K562 (cell line): ENCODE data around the gene AQP2. TPM values are rescaled to one million over a fixed set of nuclear protein-coding genes. Genes with fewer than 3 reads are reported as not detected.

Experiments
- ATAC-seq: fragments of 200-7000 bp; cut with Tn5 transposase; 3 replicates; pipeline ENCODE4 v1.9.1; 2020; ENCODE audit warnings: moderate library complexity
- BruUV-seq: library from RNA; stranded (reverse); fragments of 400-500 nt; replicated peaks from 2 replicates; lab custom pipeline; 2021; lab: Mats Ljungman, UMichigan
- CTCF ChIA-PET: fragments of 300-600 bp; formaldehyde crosslinking; extraction: SDS; loops from one replicate; lab custom pipeline; 2021; ENCODE audit warnings: low intra/inter-chr PET ratio; lab: Yijun Ruan, JAX
- POLR2A ChIA-PET: fragments of 300-600, 350-650 bp; sonication (Branson Sonifier 250); formaldehyde crosslinking; extraction: SDS; loops from one replicate; lab custom pipeline; 2021; ENCODE audit warnings: antibody characterized with exemption, inconsistent platforms; lab: Yijun Ruan, JAX
- DNase-seq, 4 experiments: peaks; one replicate each; pipeline versions ENCODE4 v3.0.0 to v3.0.0-alpha.2; 2011 to 2018; ENCODE audit warnings: low spot score in 3 of 4, mixed read lengths in 3 of 4; ENCODE audit errors: extremely low read depth in 1 of 4
- FAIRE-seq: peaks from 2 replicates; lab custom pipeline; 2011; peaks lifted over from hg19 to GRCh38; lab: Jason Lieb, UNC
- H2AFZ ChIP-seq: 2 replicates; pipeline ENCODE4 v1.6.0; 2011; ENCODE audit warnings: low read depth, low read length, control low read depth, inconsistent platforms
- H3K27ac ChIP-seq: fragments of 200-600 bp; 3 replicates; pipeline ENCODE4 v1.8.0; 2011; ENCODE audit warnings: low read depth, mild to moderate bottlenecking, control low read depth, inconsistent platforms, low read length, moderate library complexity, mixed read lengths; ENCODE audit errors: extremely low read depth
- H3K27me3 ChIP-seq, 2 experiments: fragments of 300-600 bp in 1 of 2; 2 replicates in 1 of 2; 3 replicates in 1 of 2; pipeline versions ENCODE4 v1.6.0 to v1.8.0; 2011; ENCODE audit warnings: inconsistent platforms in 2 of 2, low read length in 2 of 2, mild to moderate bottlenecking in 1 of 2, mixed read lengths in 1 of 2, moderate library complexity in 1 of 2; ENCODE audit not compliant: control insufficient read depth in 2 of 2, insufficient read depth in 2 of 2
- H3K36me3 ChIP-seq: fragments of 300-600 bp; 3 replicates; pipeline ENCODE4 v1.8.0; 2011; ENCODE audit warnings: mild to moderate bottlenecking, low read length, inconsistent platforms; ENCODE audit not compliant: control insufficient read depth, insufficient read depth
- H3K4me1 ChIP-seq, 2 experiments: fragments of 200-600 bp in 1 of 2; replicated peaks in 1 of 2; 2 replicates in 1 of 2; 3 replicates in 1 of 2; pipeline versions ENCODE4 v1.5.1 to v1.8.0; 2011; ENCODE audit warnings: inconsistent platforms in 2 of 2, low read length in 2 of 2, mild to moderate bottlenecking in 1 of 2, mixed read lengths in 1 of 2, moderate library complexity in 1 of 2; ENCODE audit not compliant: control insufficient read depth in 2 of 2, insufficient read depth in 2 of 2
- H3K4me2 ChIP-seq: 2 replicates; pipeline ENCODE4 v1.6.1; 2011; ENCODE audit warnings: low read length, control low read depth, inconsistent platforms, mixed read lengths; ENCODE audit not compliant: insufficient read depth
- H3K4me3 ChIP-seq: fragments of 200-600 bp; sonication (generic), shearing (Covaris generic); 2 replicates; pipeline ENCODE4 v1.5.1; 2016; ENCODE audit warnings: control low read depth, inconsistent platforms
- H3K79me2 ChIP-seq: fragments of 200-600 bp; 3 replicates; pipeline ENCODE4 v1.8.0; 2011; ENCODE audit warnings: low read length, inconsistent platforms; ENCODE audit not compliant: control insufficient read depth, insufficient read depth
- H3K9ac ChIP-seq, 2 experiments: 2 replicates each; pipeline versions ENCODE4 v1.6.0 to v1.6.1; 2011; ENCODE audit warnings: low read depth in 2 of 2, low read length in 2 of 2, control low read depth in 1 of 2, inconsistent platforms in 1 of 2, mild to moderate bottlenecking in 1 of 2, mixed read lengths in 1 of 2; ENCODE audit not compliant: insufficient read depth in 1 of 2
- H3K9me1 ChIP-seq: one replicate; pipeline ENCODE4 v1.6.0; 2011; ENCODE audit warnings: inconsistent platforms, mild to moderate bottlenecking, low read length, moderate library complexity; ENCODE audit not compliant: control insufficient read depth, insufficient read depth
- H3K9me3 ChIP-seq: replicated peaks from 2 replicates; pipeline ENCODE4 v1.5.1; 2011; ENCODE audit warnings: low read depth, low read length, inconsistent platforms; ENCODE audit not compliant: control insufficient read depth, insufficient read depth
- H4K20me1 ChIP-seq: replicated peaks from 2 replicates; pipeline ENCODE4 v1.6.1; 2011; ENCODE audit warnings: low read length, inconsistent platforms, mixed read lengths; ENCODE audit not compliant: control insufficient read depth, insufficient read depth
- E2F3 ChIP-seq: fragments of 250-450 bp; sonication (Bioruptor Pico); IDR thresholded peaks from 2 replicates; pipeline ENCODE4 v1.4.0; 2020; ENCODE audit warnings: mild to moderate bottlenecking
- MAFK ChIP-seq: IDR thresholded peaks from 2 replicates; pipeline ENCODE4 v1.6.1; 2011; ENCODE audit warnings: low read length, improper control_type of control experiment
- NFIC ChIP-seq: fragments of 450-650 bp; IDR thresholded peaks from 2 replicates; pipeline ENCODE4 v1.6.1; 2017; ENCODE audit warnings: mild to moderate bottlenecking, inconsistent platforms
- RBM25 ChIP-seq: fragments of 200-400 bp; formaldehyde crosslinking; IDR thresholded peaks from 2 replicates; pipeline ENCODE4 v1.6.1; 2018; ENCODE audit warnings: low read length, low read depth, moderate library complexity; ENCODE audit not compliant: severe bottlenecking
- ZNF77 ChIP-seq: fragments of 250-450 bp; sonication (Bioruptor Pico); IDR thresholded peaks from 2 replicates; pipeline ENCODE4 v1.5.0; 2020
- WGBS: fragments of 100-300 bp; shearing (Covaris generic); methylation state at CpG from one replicate; pipeline ENCODE4 v1.1.6; 2016; ENCODE audit warnings: low coverage, mixed read lengths; ENCODE audit not compliant: insufficient coverage; ENCODE audit errors: missing lambda C conversion rate; 5-methylcytosine and 5-hydroxymethylcytosine counted together
- in situ Hi-C: fragments of 300-500 bp; cut with MboI; formaldehyde crosslinking; loops from 4 replicates; pipeline ENCODE4 v1.15.0; 2018; ENCODE audit warnings: inconsistent platforms, mixed read lengths
- intact Hi-C: fragments of 100-400 bp; cut with micrococcal nuclease; formaldehyde crosslinking; loops from 2 replicates; pipeline ENCODE4 v1.14.2; 2022
- polyA plus RNA-seq, 8 experiments: library from polyadenylated mRNA; depleted of rRNA in 4 of 8; stranded (reverse) in 5 of 8; unstranded in 3 of 8; fragments of >200 nt; fragmentation: Nextera tagmentation in 2 of 8; fragmentation: Illumina TruSeq in 1 of 8; extraction: Ambion mirVana in 2 of 8; extraction: Trizol in 1 of 8; gene quantifications; 2 replicates each; pipeline versions ENCODE4 v1.2.1 to v1.2.3, GENCODE V29; 2011 to 2014; ENCODE audit warnings: inconsistent platforms in 1 of 8, missing spikeins in 1 of 8
- total RNA-seq, 7 experiments: library from RNA; depleted of rRNA in 6 of 7; stranded (reverse); fragments of >200 nt in 6 of 7; fragmentation: Illumina TruSeq in 2 of 7; extraction: Trizol in 2 of 7; gene quantifications; 2 replicates each; pipeline versions ENCODE4 v1.2.1 to v1.2.3, GENCODE V29; 2011 to 2021; ENCODE audit warnings: low replicate concordance in 1 of 7

The AQP2 gene
- total and polyA plus RNA-seq, 9 of the 15 experiments (the other 6 are each of a cell fraction or from before 2014, with no cell fraction given): not detected

GRCh38 chr12:49961993-49962764, 11.6 kb downstream of the AQP2 start:
- no peak for FAIRE-seq
- BruUV-seq: no TSS peak
- no peak overlapping the region for H3K9ac ChIP-seq
- no peak overlapping the region for H3K4me2 ChIP-seq
- H3K79me2 ChIP-seq: no peaks in the 10 kb centered on the region
- TF ChIP-seq E2F3 (CRISPR knock-in tag): no peak
- 63% methylated on average over 35 of the region's 37 CpGs for WGBS
- in situ Hi-C loops: loop anchor here (5.0 kb wide), 1 partner anchor 95 kb away; no protein-coding TSS in a partner anchor
- H3K27me3 ChIP-seq: peaks cover 0 to 37% of the 10 kb centered on the region in 2 experiments; a peak in 4 of 5 replicates
- no peaks in the 10 kb centered on the region for H3K9me3 ChIP-seq
- H2AFZ ChIP-seq: no peak overlapping the region
- no peaks in the 10 kb centered on the region for H4K20me1 ChIP-seq
- H3K4me3 ChIP-seq: no peak overlapping the region
- ATAC-seq: no peak
- no peak overlapping the region for H3K27ac ChIP-seq
- H3K4me1 ChIP-seq: peaks cover 10 to 20% of the 10 kb centered on the region in 2 experiments; a peak in 4 of 5 replicates
- POLR2A ChIA-PET: no interaction called here
- H3K36me3 ChIP-seq: no peaks in the 10 kb centered on the region
- intact Hi-C loops: no loop called here
- CTCF ChIA-PET: no interaction called here
- no peaks in the 10 kb centered on the region for H3K9me1 ChIP-seq
- DNase-seq: no peak

GRCh38 chr12:49962861-49963765, 12.6 kb downstream of the AQP2 start:
- ChIA-PET POLR2A (interaction anchor here (0.6 to 0.8 kb wide), 2 partner anchors 23 to 120 kb away, joined by 3 read pairs; no protein-coding TSS in a partner anchor), CTCF (interaction anchor here (0.7 kb wide), 1 partner anchor 210 kb away, joined by 3 read pairs; no protein-coding TSS in a partner anchor)
- Histone ChIP-seq H3K36me3 (no peaks in the 10 kb centered on the region), H3K9me1 (no peaks in the 10 kb centered on the region), H3K79me2 (no peaks in the 10 kb centered on the region), H3K4me1 (peaks cover 12 to 28% of the 10 kb centered on the region in 2 experiments; a peak in 4 of 5 replicates), H3K27me3 (peaks cover 0 to 34% of the 10 kb centered on the region in 2 experiments; a peak in 4 of 5 replicates), H3K9ac (no peak overlapping the region; a peak in 1 of 4 replicates), H2AFZ (no peak overlapping the region), H4K20me1 (no peaks in the 10 kb centered on the region), H3K9me3 (no peaks in the 10 kb centered on the region), H3K4me2 (no peak overlapping the region), H3K4me3 (no peak overlapping the region), H3K27ac (no peak overlapping the region)
- in situ Hi-C loops (loop anchor here (5.0 kb wide), 1 partner anchor 96 kb away; no protein-coding TSS in a partner anchor), intact Hi-C loops (no loop called here)
- WGBS: 20% methylated on average over 21 of the region's 21 CpGs
- BruUV-seq: no TSS peak
- ATAC-seq (no peak), FAIRE-seq (no peak), DNase-seq (no peak)
- TF ChIP-seq NFIC: peak; percentile 66
- TF ChIP-seq MAFK: no peak
- no peak for TF ChIP-seq RBM25
- no peak for TF ChIP-seq ZNF77 (CRISPR knock-in tag)
